ENCODE measurements around the gene LSAMP.

DNA sequence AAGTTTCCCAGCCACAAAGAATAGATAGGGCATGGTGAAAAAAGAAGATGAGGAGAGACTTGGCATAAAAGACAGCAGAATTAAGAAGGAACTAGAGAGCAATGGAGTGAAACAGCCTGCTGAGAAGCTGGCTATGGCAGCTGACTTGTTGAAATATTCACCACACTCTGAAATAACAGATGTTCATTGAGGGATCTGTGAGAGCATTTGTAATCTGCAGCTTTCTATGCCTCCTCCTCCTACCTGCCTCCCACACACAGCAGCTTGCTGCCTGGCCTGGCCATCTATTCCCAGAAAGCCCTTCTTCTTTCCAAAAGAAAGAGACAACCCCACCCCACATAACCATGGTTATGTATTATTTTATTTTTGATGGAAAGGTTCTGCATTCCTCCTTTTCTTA, 518.1 kb downstream of the LSAMP start:
- TF ChIP-seq, protein P1, sequence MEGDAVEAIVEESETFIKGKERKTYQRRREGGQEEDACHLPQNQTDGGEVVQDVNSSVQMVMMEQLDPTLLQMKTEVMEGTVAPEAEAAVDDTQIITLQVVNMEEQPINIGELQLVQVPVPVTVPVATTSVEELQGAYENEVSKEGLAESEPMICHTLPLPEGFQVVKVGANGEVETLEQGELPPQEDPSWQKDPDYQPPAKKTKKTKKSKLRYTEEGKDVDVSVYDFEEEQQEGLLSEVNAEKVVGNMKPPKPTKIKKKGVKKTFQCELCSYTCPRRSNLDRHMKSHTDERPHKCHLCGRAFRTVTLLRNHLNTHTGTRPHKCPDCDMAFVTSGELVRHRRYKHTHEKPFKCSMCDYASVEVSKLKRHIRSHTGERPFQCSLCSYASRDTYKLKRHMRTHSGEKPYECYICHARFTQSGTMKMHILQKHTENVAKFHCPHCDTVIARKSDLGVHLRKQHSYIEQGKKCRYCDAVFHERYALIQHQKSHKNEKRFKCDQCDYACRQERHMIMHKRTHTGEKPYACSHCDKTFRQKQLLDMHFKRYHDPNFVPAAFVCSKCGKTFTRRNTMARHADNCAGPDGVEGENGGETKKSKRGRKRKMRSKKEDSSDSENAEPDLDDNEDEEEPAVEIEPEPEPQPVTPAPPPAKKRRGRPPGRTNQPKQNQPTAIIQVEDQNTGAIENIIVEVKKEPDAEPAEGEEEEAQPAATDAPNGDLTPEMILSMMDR (IDR thresholded peaks at IDR 0.05) = no peak
- TF ChIP-seq NR2C2 (CRISPR knock-in tag; IDR thresholded peaks at IDR 0.05) (no peak), ESRRA (CRISPR knock-in tag; IDR thresholded peaks at IDR 0.05; ENCODE audit: borderline replicate concordance) (no peak), MLX (CRISPR knock-in tag; IDR thresholded peaks at IDR 0.05) (no peak)
- TF ChIP-seq, protein P2, sequence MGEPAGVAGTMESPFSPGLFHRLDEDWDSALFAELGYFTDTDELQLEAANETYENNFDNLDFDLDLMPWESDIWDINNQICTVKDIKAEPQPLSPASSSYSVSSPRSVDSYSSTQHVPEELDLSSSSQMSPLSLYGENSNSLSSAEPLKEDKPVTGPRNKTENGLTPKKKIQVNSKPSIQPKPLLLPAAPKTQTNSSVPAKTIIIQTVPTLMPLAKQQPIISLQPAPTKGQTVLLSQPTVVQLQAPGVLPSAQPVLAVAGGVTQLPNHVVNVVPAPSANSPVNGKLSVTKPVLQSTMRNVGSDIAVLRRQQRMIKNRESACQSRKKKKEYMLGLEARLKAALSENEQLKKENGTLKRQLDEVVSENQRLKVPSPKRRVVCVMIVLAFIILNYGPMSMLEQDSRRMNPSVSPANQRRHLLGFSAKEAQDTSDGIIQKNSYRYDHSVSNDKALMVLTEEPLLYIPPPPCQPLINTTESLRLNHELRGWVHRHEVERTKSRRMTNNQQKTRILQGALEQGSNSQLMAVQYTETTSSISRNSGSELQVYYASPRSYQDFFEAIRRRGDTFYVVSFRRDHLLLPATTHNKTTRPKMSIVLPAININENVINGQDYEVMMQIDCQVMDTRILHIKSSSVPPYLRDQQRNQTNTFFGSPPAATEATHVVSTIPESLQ (CRISPR knock-in tag; IDR thresholded peaks at IDR 0.05) = no peak
- TF ChIP-seq, protein P3, sequence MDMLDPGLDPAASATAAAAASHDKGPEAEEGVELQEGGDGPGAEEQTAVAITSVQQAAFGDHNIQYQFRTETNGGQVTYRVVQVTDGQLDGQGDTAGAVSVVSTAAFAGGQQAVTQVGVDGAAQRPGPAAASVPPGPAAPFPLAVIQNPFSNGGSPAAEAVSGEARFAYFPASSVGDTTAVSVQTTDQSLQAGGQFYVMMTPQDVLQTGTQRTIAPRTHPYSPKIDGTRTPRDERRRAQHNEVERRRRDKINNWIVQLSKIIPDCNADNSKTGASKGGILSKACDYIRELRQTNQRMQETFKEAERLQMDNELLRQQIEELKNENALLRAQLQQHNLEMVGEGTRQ (CRISPR knock-in tag; IDR thresholded peaks at IDR 0.05) = no peak
- TF ChIP-seq, protein P4, sequence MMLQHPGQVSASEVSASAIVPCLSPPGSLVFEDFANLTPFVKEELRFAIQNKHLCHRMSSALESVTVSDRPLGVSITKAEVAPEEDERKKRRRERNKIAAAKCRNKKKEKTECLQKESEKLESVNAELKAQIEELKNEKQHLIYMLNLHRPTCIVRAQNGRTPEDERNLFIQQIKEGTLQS (CRISPR knock-in tag; conservative IDR thresholded peaks at IDR 0.05) = no peak
